H1 (cell line): Measurements from ENCODE around the gene GLOD4. TPM values are rescaled to one million over a fixed set of nuclear protein-coding genes. Genes with fewer than 3 reads are reported as not detected.

ENCODE experiments used
- ATF3 ChIP-seq: IDR thresholded peaks from 2 replicates; pipeline ENCODE4 v1.6.1; 2011; ENCODE audit warnings: low read depth, mild to moderate bottlenecking, low read length; ENCODE audit not compliant: insufficient read depth
- JUND ChIP-seq: IDR thresholded peaks from 2 replicates; pipeline ENCODE4 v1.6.1; 2011; ENCODE audit warnings: mild to moderate bottlenecking, improper control_type of control experiment, low read length
- NRF1 ChIP-seq: IDR thresholded peaks from 2 replicates; pipeline ENCODE4 v1.6.1; 2011; ENCODE audit warnings: mild to moderate bottlenecking, low read depth, low read length, improper control_type of control experiment
- RNF2 ChIP-seq: fragments of 200-900, 300-1000 bp; sonication (generic); IDR thresholded peaks from 2 replicates; pipeline ENCODE4 v1.7.1; 2016; ENCODE audit warnings: borderline replicate concordance, low read depth, mild to moderate bottlenecking, antibody characterized with exemption, low read length; ENCODE audit not compliant: poor library complexity, severe bottlenecking; ENCODE audit errors: missing control alignments
- TBP ChIP-seq: IDR thresholded peaks from 2 replicates; pipeline ENCODE4 v1.6.1; 2011; ENCODE audit warnings: low read depth, low read length, improper control_type of control experiment
- polyA plus RNA-seq, 7 experiments: library from polyadenylated mRNA; depleted of rRNA in 3 of 7; stranded (reverse) in 5 of 7; unstranded in 2 of 7; fragments of >200 nt in 5 of 7; fragments of 200-250 nt in 2 of 7; gene quantifications; 1 replicate in 5 of 7; 2 replicates in 1 of 7; 4 replicates in 1 of 7; pipeline versions ENCODE4 v1.2.1 to v1.2.3, GENCODE V29; 2011 to 2013; ENCODE audit warnings: missing spikeins in 2 of 7, mixed read lengths in 2 of 7
- total RNA-seq: library from RNA; stranded (reverse); fragmentation: NEBNext Ultra II Directional; extraction: Animal tissue kit (Norgen Biotek cat#: 25700); gene quantifications from 2 replicates; pipeline ENCODE4 v1.2.1, GENCODE V29; 2021
- TF ChIP-seq, protein P1 (sequence below): IDR thresholded peaks from 2 replicates; pipeline ENCODE4 v1.6.1; 2012; ENCODE audit warnings: inconsistent platforms

GLOD4 gene
- total and polyA plus RNA-seq, 2 of the 8 experiments (the other 6 are each of a cell fraction or from before 2014, with no cell fraction given), result 36.8 to 81.3 TPM

DNA sequence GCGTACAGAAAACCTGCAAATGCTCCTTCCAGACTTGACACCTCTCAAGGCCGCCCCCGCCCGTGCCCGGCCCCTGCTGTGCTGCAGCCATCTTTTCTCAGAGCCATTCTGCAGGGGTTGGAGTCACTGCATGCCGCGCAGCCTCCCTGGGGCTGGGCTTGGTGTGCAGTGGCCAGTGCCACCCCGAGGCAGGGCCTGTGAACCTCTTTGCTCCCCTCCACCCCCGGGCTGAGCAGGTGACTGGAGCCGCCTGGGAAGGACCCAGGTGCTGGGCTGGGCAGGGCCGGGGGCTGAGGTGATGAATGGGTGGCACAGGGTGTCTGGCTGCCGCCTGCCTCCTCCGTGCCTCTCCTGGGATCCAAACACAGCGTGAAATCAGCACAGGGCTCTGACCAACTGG lies 20.4 kb upstream of the GLOD4 start (continued):
- no peak for TF ChIP-seq TBP
- TF ChIP-seq RNF2, result no peak
- TF ChIP-seq ATF3, result no peak
- no peak for TF ChIP-seq NRF1
- no peak for TF ChIP-seq JUND
- TF ChIP-seq, protein P1, sequence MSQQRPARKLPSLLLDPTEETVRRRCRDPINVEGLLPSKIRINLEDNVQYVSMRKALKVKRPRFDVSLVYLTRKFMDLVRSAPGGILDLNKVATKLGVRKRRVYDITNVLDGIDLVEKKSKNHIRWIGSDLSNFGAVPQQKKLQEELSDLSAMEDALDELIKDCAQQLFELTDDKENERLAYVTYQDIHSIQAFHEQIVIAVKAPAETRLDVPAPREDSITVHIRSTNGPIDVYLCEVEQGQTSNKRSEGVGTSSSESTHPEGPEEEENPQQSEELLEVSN, result no peak
- TF ChIP-seq, all 59 proteins: peak for 0
